Measurements from ENCODE around the gene CTSF.
A peak's percentile ranks its signal among the peaks of the same experiment; 100 is the strongest.
"Not testable (repeated sequence)": the region's sequence is repeated elsewhere in the genome, so short reads cannot be mapped to it uniquely, and the experiment has no call there.

The CTSF gene

GRCh38 chr11:66559142-66559865, 9.1 kb downstream of the CTSF start:
- no peak for DNase-seq (ENCODE audit: low read depth in 2 of 2)

GRCh38 chr11:66557733-66558326, 10.6 kb downstream of the CTSF start:
- DNase-seq (ENCODE audit: low read depth in 2 of 2) = no peak

- no peak for DNase-seq (ENCODE audit: low read depth in 2 of 2)
Measured at GRCh38 chr11:66556086-66556485, 12.3 kb downstream of the CTSF start.

GRCh38 chr11:66555416-66555815, 13.0 kb downstream of the CTSF start:
- no peak for DNase-seq (ENCODE audit: low read depth in 2 of 2)

- no peak for DNase-seq (ENCODE audit: low read depth in 2 of 2)
Measured at GRCh38 chr11:66554602-66555001, 13.8 kb downstream of the CTSF start.

- no peak for DNase-seq (ENCODE audit: low read depth in 2 of 2)
Measured at GRCh38 chr11:66550887-66551286, 17.5 kb downstream of the CTSF start.

- DNase-seq (ENCODE audit: low read depth in 2 of 2) = no peak
Measured at GRCh38 chr11:66549696-66550095, 18.7 kb downstream of the CTSF start.

- no peak for DNase-seq (ENCODE audit: low read depth in 2 of 2)
Measured at GRCh38 chr11:66548774-66549630, 19.4 kb downstream of the CTSF start.

GRCh38 chr11:66548041-66548440, 20.4 kb downstream of the CTSF start:
- no peak for DNase-seq (ENCODE audit: low read depth in 2 of 2)

- no peak for DNase-seq (ENCODE audit: low read depth in 2 of 2)
Measured at GRCh38 chr11:66547662-66548009, 20.8 kb downstream of the CTSF start.

- no peak for DNase-seq (ENCODE audit: low read depth in 2 of 2)
Measured at GRCh38 chr11:66546966-66547661, 21.3 kb downstream of the CTSF start.

GRCh38 chr11:66546368-66546965, 21.9 kb downstream of the CTSF start, which contains the start of gene ACTN3:
Gene ACTN3, plus strand, starts transcription at chr11:66546903. Its CDS starts 35 bp downstream, at chr11:66546938.
- DNase-seq (ENCODE audit: low read depth in 2 of 2) = no peak

- DNase-seq (ENCODE audit: low read depth in 2 of 2) = peak; percentile 90 to 91
Measured at GRCh38 chr11:66545701-66546367, 22.6 kb downstream of the CTSF start, which contains the start of gene ZDHHC24. Gene ZDHHC24, minus strand, starts transcription at chr11:66546048. Its CDS starts 45 bp downstream, at chr11:66546003.

GRCh38 chr11:66544952-66545351, 23.5 kb downstream of the CTSF start:
- DNase-seq (ENCODE audit: low read depth in 2 of 2) = not testable (repeated sequence)

- DNase-seq (ENCODE audit: low read depth in 2 of 2) = peak; percentile 44 to 52
Measured at GRCh38 chr11:66543263-66544107, 24.9 kb downstream of the CTSF start.

GRCh38 chr11:66542362-66542761, 26.0 kb downstream of the CTSF start:
- no peak for DNase-seq (ENCODE audit: low read depth in 2 of 2)

GRCh38 chr11:66541892-66542291, 26.5 kb downstream of the CTSF start:
- DNase-seq (ENCODE audit: low read depth in 2 of 2) = no peak

- not testable (repeated sequence) for DNase-seq (ENCODE audit: low read depth in 2 of 2)
Measured at GRCh38 chr11:66540598-66540997, 27.8 kb downstream of the CTSF start.

- no peak for DNase-seq (ENCODE audit: low read depth in 2 of 2)
Measured at GRCh38 chr11:66539870-66540213, 28.6 kb downstream of the CTSF start.

All from stimulated activated CD8-positive, alpha-beta memory T cell treated with anti-CD3 and anti-CD28 coated beads, Interleukin-2, amount 100 ng/mL, for 48 hours (primary cell).